HG03378 (cell line): ENCODE measurements around the gene CIAO2B.

ENCODE experiments used
- ATAC-seq: cut with Tn5 transposase; IDR thresholded peaks from one replicate; pipeline ENCODE4 v1.9.1; 2021; ENCODE audit warnings: mild to moderate bottlenecking, moderate library complexity; ENCODE audit not compliant: unreplicated experiment

CIAO2B gene

GRCh38 chr16:66888647-66889615 is 45.3 kb downstream of the CIAO2B start:
- ATAC-seq = no peak

GRCh38 chr16:66886914-66887313 is 47.3 kb downstream of the CIAO2B start:
- no peak for ATAC-seq

GRCh38 chr16:66886321-66886720 is 47.9 kb downstream of the CIAO2B start:
- no peak for ATAC-seq

- no peak for ATAC-seq
Measured at GRCh38 chr16:66885491-66885890, 48.7 kb downstream of the CIAO2B start.

GRCh38 chr16:66882702-66883101 is 51.5 kb downstream of the CIAO2B start:
- no peak for ATAC-seq
